C4-2B (cell line): ENCODE data around the gene OR2V1.

Experiments used
- CTCF ChIP-seq: fragments of 450-650 bp; conservative IDR thresholded peaks from 2 replicates; pipeline ENCODE4 v1.5.1; 2017; ENCODE audit warnings: mild to moderate bottlenecking
- ZFX ChIP-seq: fragments of 450-650 bp; IDR thresholded peaks from 2 replicates; pipeline ENCODE4 v1.6.1; 2017

- no peak for TF ChIP-seq CTCF
- TF ChIP-seq ZFX, result no peak
Observed at GRCh38 chr5:181118369-181118768, 12.6 kb downstream of the OR2V1 start.
